Colonic mucosa (tissue), 4 donors: Measurements from ENCODE around the gene BAIAP3. TPM values are rescaled to one million over a fixed set of nuclear protein-coding genes. Genes with fewer than 3 reads are reported as not detected.

Experiments
- DNase-seq: peaks from one replicate; pipeline ENCODE4 v3.0.0-alpha.2; 2020
- H3K27ac ChIP-seq: fragments of 200-600 bp; one replicate; pipeline ENCODE4 v1.8.0; 2021
- H3K27me3 ChIP-seq: fragments of 200-600 bp; one replicate; pipeline ENCODE4 v1.8.0; 2021
- H3K36me3 ChIP-seq: fragments of 200-600 bp; one replicate; pipeline ENCODE4 v1.8.0; 2021
- H3K4me1 ChIP-seq: fragments of 200-600 bp; one replicate; pipeline ENCODE4 v1.8.0; 2021; ENCODE audit warnings: mild to moderate bottlenecking
- H3K4me3 ChIP-seq: fragments of 200-600 bp; one replicate; pipeline ENCODE4 v1.8.0; 2021
- H3K9ac ChIP-seq, 2 donors: one replicate each; pipeline ENCODE4 v1.7.0; 2013; ENCODE audit warnings: control low read depth in 2 of 2, low read depth in 2 of 2, low read length in 2 of 2
- H3K9me3 ChIP-seq: fragments of 200-600 bp; one replicate; pipeline ENCODE4 v1.8.0; 2021
- CTCF ChIP-seq: fragments of 200-600 bp; IDR thresholded peaks from one replicate; pipeline ENCODE4 v1.8.0; 2022; ENCODE audit warnings: antibody characterized with exemption, mild to moderate bottlenecking
- intact Hi-C: fragments of 100-400 bp; cut with DNase I; formaldehyde crosslinking; loops from one replicate; pipeline ENCODE4 v1.14.1; 2022
- total RNA-seq, 2 donors: library from RNA; stranded (reverse); fragmentation: NEBNext Ultra II Directional in 1 of 2; extraction: Animal tissue kit (Norgen Biotek cat#: 25700) in 1 of 2; gene quantifications; one replicate each; pipeline ENCODE4 v1.2.1, GENCODE V29; 2021
- donor health status: healthy.
- donor health status: DM: no; HTN: no; CAD: no.
- donor health status: DM: no; HTN: no; CAD: no.

BAIAP3 gene
- total RNA-seq, 2 donors from 2014 or later = 5.5 to 9.8 TPM

- DNase-seq = no peak
- peak overlapping the region; percentile 46 for H3K9ac ChIP-seq
- peaks cover 19% of the 10 kb centered on the region for H3K4me1 ChIP-seq
- TF ChIP-seq CTCF = no peak
- H3K9me3 ChIP-seq = no peaks in the 10 kb centered on the region
- H3K4me3 ChIP-seq = peak overlapping the region; percentile 17
- no peak overlapping the region for H3K27ac ChIP-seq
- no peaks in the 10 kb centered on the region for H3K36me3 ChIP-seq
- intact Hi-C loops = no loop called here
- H3K27me3 ChIP-seq = peaks cover 46% of the 10 kb centered on the region
These were observed 2.3 kb upstream of the BAIAP3 start for GRCh38 chr16:1330931-1331711.

GRCh38 chr16:1331712-1332617 is 1.5 kb upstream of the BAIAP3 start:
- H3K9me3 ChIP-seq = no peaks in the 10 kb centered on the region
- DNase-seq = peak; percentile 60
- H3K4me1 ChIP-seq = peaks cover 19% of the 10 kb centered on the region
- no peaks in the 10 kb centered on the region for H3K36me3 ChIP-seq
- peak overlapping the region; percentile 46 for H3K9ac ChIP-seq
- intact Hi-C loops = no loop called here
- no peak for TF ChIP-seq CTCF
- H3K27ac ChIP-seq = no peak overlapping the region
- peaks cover 49% of the 10 kb centered on the region for H3K27me3 ChIP-seq
- H3K4me3 ChIP-seq = peak overlapping the region; percentile 17

- no peak overlapping the region for H3K27ac ChIP-seq
- no peaks in the 10 kb centered on the region for H3K36me3 ChIP-seq
- no peak for DNase-seq
- H3K9ac ChIP-seq = peak overlapping the region in 1 of 2 donors; percentile 8
- no peaks in the 10 kb centered on the region for H3K9me3 ChIP-seq
- intact Hi-C loops = no loop called here
- H3K27me3 ChIP-seq = peaks cover 49% of the 10 kb centered on the region
- H3K4me1 ChIP-seq = peaks cover 19% of the 10 kb centered on the region
- TF ChIP-seq CTCF = no peak
- H3K4me3 ChIP-seq = peak overlapping the region; percentile 33
These were observed 762 bp upstream of the BAIAP3 start for GRCh38 chr16:1332618-1333148.

- Histone ChIP-seq H3K27me3 (peaks cover 49% of the 10 kb centered on the region), H3K9ac (peak overlapping the region in 1 of 2 donors; percentile 60), H3K9me3 (no peaks in the 10 kb centered on the region), H3K27ac (no peak overlapping the region), H3K36me3 (no peaks in the 10 kb centered on the region), H3K4me3 (peak overlapping the region; percentile 33), H3K4me1 (peaks cover 19% of the 10 kb centered on the region)
- intact Hi-C loops = no loop called here
- no peak for TF ChIP-seq CTCF
- no peak for DNase-seq
These were observed 632 bp downstream of the BAIAP3 start for GRCh38 chr16:1333854-1334700.

- H3K27me3 ChIP-seq = peaks cover 49% of the 10 kb centered on the region
- no peaks in the 10 kb centered on the region for H3K36me3 ChIP-seq
- no peak overlapping the region for H3K9ac ChIP-seq
- no peak overlapping the region for H3K27ac ChIP-seq
- no peaks in the 10 kb centered on the region for H3K9me3 ChIP-seq
- no peak for TF ChIP-seq CTCF
- H3K4me1 ChIP-seq = peaks cover 19% of the 10 kb centered on the region
- H3K4me3 ChIP-seq = peak overlapping the region; percentile 33
- intact Hi-C loops = no loop called here
- DNase-seq = no peak
These were observed 1.3 kb downstream of the BAIAP3 start for GRCh38 chr16:1334739-1335138.
